WERI-Rb-1 (cell line): ENCODE results near the gene DGKE.

Experiments
- DNase-seq: peaks from one replicate; pipeline ENCODE4 v3.0.0-alpha.2; 2020
- H3K27ac ChIP-seq: fragments of 250-450 bp; sonication (Bioruptor Pico); 2 replicates; pipeline ENCODE4 v1.5.1; 2020; ENCODE audit warnings: mild to moderate bottlenecking, moderate library complexity
- H3K27me3 ChIP-seq: fragments of 250-450 bp; sonication (Bioruptor Pico); 2 replicates; pipeline ENCODE4 v1.5.1; 2021; ENCODE audit warnings: mild to moderate bottlenecking, low read depth, moderate library complexity; ENCODE audit not compliant: insufficient read depth, severe bottlenecking
- H3K36me3 ChIP-seq: fragments of 250-450 bp; sonication (Bioruptor Pico); 2 replicates; pipeline ENCODE4 v1.5.1; 2020; ENCODE audit warnings: mild to moderate bottlenecking, moderate library complexity
- H3K4me3 ChIP-seq: 2 replicates; pipeline ENCODE4 v1.5.1; 2011; ENCODE audit warnings: low read depth, mild to moderate bottlenecking, control low read depth, low read length
- H3K9me3 ChIP-seq: fragments of 250-450 bp; sonication (Bioruptor Pico); 2 replicates; pipeline ENCODE4 v1.5.1; 2021; ENCODE audit warnings: mild to moderate bottlenecking, moderate library complexity; ENCODE audit not compliant: severe bottlenecking
- TF ChIP-seq, protein P1 (sequence below): IDR thresholded peaks from 2 replicates; pipeline ENCODE4 v1.5.1; 2011; ENCODE audit warnings: low read depth, mild to moderate bottlenecking, control low read depth, inconsistent platforms, low read length

DGKE gene

GRCh38 chr17:56809820-56810179 is 24.2 kb upstream of the DGKE start:
- Histone ChIP-seq H3K27me3 (no peaks in the 10 kb centered on the region), H3K27ac (no peak overlapping the region), H3K4me3 (no peak overlapping the region), H3K36me3 (no peaks in the 10 kb centered on the region), H3K9me3 (no peaks in the 10 kb centered on the region)
- DNase-seq = no peak
- TF ChIP-seq, protein P1, sequence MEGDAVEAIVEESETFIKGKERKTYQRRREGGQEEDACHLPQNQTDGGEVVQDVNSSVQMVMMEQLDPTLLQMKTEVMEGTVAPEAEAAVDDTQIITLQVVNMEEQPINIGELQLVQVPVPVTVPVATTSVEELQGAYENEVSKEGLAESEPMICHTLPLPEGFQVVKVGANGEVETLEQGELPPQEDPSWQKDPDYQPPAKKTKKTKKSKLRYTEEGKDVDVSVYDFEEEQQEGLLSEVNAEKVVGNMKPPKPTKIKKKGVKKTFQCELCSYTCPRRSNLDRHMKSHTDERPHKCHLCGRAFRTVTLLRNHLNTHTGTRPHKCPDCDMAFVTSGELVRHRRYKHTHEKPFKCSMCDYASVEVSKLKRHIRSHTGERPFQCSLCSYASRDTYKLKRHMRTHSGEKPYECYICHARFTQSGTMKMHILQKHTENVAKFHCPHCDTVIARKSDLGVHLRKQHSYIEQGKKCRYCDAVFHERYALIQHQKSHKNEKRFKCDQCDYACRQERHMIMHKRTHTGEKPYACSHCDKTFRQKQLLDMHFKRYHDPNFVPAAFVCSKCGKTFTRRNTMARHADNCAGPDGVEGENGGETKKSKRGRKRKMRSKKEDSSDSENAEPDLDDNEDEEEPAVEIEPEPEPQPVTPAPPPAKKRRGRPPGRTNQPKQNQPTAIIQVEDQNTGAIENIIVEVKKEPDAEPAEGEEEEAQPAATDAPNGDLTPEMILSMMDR = no peak

GRCh38 chr17:56810343-56810742 is 23.6 kb upstream of the DGKE start:
- no peak for DNase-seq
- TF ChIP-seq, protein P1 = no peak
- Histone ChIP-seq H3K27ac (no peak overlapping the region), H3K4me3 (no peak overlapping the region), H3K36me3 (no peaks in the 10 kb centered on the region), H3K9me3 (no peaks in the 10 kb centered on the region), H3K27me3 (no peaks in the 10 kb centered on the region)

DNA sequence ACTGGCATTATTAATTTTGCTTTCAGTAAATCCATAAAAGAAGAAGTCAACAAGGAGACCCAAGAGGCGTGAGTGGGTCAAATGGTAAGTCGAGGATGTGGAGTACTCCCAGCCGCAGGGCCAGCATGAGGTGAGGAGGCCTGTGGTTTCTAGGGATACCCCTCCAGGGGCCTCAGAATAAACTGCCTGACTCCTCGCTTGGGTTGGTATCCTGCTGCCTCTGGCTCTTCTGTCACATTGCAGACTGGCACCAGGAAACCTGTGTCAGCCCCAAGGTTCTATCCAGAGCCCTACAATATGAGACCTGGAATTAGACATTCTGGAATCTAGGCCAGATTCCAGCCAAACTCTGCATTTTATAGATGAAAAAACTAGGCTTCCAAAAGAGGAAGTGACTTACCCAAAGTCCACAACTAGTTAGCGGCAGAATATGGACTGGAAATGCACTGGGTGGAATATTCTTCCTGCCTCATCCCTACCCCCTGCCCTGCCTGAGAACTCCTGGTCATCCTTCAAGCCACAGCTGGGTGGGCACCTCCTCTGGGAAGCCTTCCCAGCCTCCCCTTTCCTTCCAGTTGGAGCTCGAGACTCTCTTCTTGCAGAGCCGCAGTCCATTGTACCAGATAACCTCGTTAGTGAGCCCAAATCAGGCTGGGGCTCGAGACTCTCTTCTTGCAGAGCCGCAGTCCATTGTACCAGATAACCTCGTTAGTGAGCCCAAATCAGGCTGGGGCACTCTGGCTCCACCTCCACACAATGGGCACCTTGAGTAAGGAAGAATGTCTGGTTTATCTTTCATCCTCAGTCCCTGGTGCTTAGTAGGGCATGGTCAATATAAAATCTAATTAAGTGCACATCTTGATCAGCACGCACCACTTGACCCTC is 22.8 kb upstream of the DGKE start:
- Histone ChIP-seq H3K4me3 (no peak overlapping the region), H3K27me3 (no peaks in the 10 kb centered on the region), H3K36me3 (no peaks in the 10 kb centered on the region), H3K9me3 (no peaks in the 10 kb centered on the region), H3K27ac (no peak overlapping the region)
- TF ChIP-seq, protein P1 = no peak
- no peak for DNase-seq

- Histone ChIP-seq H3K9me3 (no peaks in the 10 kb centered on the region), H3K27ac (no peak overlapping the region), H3K36me3 (no peaks in the 10 kb centered on the region), H3K27me3 (no peaks in the 10 kb centered on the region), H3K4me3 (no peak overlapping the region)
- no peak for DNase-seq
- TF ChIP-seq, protein P1 = no peak
Measured at GRCh38 chr17:56812901-56813388, 21.0 kb upstream of the DGKE start.

DNA sequence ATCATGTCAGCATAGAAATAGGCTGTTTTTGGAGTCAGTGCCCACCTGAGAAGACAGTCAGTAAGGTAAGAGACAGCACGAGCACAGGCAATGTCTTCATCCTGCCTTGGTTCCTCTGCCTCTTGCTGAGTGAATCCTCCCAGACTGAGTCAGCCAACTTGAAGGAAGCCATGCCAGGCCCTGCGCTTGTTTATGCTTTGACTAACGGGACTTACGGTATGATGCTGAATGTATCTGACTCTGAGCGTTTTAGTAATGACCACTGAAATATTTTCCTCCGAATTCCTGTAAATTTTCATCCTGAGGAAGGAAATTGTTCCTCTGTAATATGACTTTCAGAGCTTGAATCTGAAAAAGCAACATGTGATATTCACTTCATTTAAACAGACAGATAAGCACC is 18.2 kb upstream of the DGKE start:
- no peak overlapping the region for H3K4me3 ChIP-seq
- no peak overlapping the region for H3K27ac ChIP-seq
- H3K36me3 ChIP-seq = no peaks in the 10 kb centered on the region
- TF ChIP-seq, protein P1 = no peak
- DNase-seq = no peak
- H3K9me3 ChIP-seq = no peaks in the 10 kb centered on the region
- H3K27me3 ChIP-seq = no peaks in the 10 kb centered on the region
